NCI-H460 (cell line): ENCODE measurements around the gene SLC25A12. TPM values are rescaled to one million over a fixed set of nuclear protein-coding genes. Genes with fewer than 3 reads are reported as not detected.
"Not testable (repeated sequence)": the region's sequence is repeated elsewhere in the genome, so short reads cannot be mapped to it uniquely, and the experiment has no call there.

Source experiments
- DNase-seq: peaks from one replicate; pipeline ENCODE4 v3.0.0-alpha.2; 2016; ENCODE audit warnings: low read depth; ENCODE audit errors: extremely low read depth
- total RNA-seq: library from RNA; depleted of rRNA; stranded (reverse); fragments of >200 nt; shearing (Covaris generic); gene quantifications from 2 replicates; pipeline ENCODE4 v1.2.3, GENCODE V29; 2014

The SLC25A12 gene
- total RNA-seq, 1 experiment from 2014 or later, result 25.0 TPM

DNA sequence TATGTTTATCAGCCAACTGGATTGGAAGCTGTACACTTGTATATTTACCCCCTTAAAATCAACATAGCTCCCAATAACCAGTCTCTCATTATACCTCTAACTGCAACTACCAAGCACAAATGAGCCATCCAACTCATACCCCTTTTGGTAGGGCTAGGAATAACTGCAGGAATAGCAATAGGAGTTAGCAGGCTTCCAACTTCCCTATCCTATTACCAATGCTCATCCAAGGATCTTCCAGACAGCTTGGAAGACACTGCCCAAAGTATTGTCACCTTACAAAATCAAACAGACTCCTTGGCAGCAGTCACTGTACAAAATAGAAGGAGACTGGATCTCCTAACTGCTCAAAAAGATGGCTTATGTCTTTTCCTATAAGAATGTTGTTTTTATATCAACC lies 61.6 kb downstream of the SLC25A12 start:
- DNase-seq, result no peak

DNA sequence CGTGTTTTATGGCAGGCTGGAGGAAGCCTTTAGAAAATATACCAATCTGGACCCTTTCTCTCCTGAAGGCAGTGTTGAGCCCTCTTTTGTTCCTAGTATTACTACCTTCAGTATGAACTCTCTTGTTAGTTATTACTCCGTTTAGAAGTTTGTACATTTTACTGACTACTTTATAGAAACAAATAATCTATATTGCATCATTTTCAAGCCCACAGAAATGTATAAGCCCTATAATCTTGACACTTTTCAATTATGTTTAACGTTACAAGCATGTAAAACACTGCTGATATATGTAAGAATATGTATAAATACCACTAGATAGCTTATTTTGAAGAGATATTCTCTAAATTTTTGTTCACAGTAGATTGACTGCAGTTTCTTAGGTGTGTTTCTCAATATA lies 64.0 kb downstream of the SLC25A12 start:
- no peak for DNase-seq

DNA sequence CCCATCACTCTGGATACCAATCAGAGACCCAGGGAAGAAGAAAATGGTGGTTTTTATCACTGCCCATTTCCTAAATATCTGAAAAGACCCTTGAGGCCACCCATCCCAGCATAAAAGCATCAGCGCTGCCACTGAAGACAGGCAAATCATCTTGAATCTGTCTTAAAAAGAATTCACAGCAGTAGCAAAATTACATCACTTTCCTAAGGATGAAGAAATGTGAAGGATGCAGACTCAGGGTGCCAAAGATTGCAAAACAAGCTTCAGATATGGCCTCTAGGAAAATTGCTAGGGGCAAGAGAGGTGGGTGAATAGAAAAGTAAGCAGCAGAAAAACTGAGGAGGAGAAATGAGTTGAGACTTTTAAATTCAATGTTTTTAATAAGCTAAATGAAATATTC lies 70.0 kb downstream of the SLC25A12 start:
- no peak for DNase-seq

DNA sequence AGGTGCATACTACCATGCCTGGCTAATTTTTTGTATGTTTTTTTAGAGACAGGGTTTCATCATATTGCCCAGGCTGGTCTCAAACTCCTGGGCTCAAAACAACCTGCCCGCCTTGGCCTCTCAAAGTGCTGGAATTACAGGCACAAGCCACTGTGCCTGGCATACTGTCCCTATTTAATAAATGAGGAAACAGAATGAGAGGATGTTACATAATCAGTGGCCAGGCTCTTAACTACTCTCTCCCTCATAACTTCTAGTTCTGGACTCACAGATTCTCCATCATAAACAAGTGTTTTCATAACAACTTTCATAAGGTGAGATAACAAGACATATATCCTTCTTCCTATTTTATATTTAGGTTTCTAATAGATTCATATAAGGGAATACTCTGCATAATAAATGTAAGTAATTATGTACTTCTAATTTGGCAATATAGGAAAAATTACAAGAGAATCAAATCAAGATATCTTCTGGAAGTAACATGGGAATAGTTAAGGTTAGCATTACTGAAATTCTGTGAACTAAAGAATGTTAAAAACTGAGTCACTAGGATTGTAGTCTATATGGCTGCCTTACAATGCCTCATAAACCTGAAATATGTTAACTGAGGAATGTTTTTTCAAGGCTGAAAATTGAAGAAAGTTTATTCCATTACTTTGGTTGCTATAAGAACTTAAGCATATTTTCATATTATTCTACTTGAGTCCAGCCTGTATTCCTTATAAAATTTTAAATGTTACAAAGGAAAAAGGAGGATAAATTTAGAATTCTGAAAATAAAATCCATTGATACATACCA lies 71.3 kb downstream of the SLC25A12 start:
- no peak for DNase-seq

DNA sequence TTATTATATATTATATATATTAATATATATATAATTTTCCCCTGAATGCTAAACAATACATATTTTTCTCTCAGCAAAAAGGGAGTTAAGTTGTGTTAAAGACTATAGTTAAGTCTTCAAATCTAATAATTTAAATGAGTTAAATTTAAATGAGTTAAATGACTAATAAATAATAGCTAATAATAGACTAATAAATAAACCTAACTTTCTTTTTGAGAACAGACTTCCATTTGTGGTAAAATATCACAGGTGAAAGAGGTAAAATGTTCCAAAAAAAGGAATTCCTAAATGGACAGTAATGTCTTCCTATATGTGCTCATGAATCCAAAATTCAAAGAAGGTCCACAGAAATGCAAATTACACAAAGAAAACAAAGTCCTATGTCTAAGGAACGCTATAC lies 74.6 kb downstream of the SLC25A12 start:
- DNase-seq, result no peak

DNA sequence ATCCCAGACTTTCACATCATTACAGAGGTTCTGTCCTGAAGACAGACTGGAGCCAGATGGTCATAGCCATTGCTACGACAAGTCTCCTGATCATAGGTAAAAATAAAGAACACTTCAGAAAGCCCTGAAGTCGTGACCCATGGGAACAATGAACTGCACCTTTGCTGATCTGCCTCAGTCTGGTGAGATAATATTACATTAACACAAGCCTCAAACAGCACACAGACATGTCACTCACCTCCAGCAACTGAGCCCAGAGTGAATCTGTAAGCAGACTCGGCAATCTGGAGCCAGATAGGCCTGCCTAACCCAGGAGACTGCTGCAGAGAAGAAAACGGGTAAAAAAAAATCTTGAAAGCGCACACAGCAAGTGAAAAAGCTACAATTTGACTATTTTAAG lies 79.2 kb downstream of the SLC25A12 start:
- DNase-seq, result no peak

DNA sequence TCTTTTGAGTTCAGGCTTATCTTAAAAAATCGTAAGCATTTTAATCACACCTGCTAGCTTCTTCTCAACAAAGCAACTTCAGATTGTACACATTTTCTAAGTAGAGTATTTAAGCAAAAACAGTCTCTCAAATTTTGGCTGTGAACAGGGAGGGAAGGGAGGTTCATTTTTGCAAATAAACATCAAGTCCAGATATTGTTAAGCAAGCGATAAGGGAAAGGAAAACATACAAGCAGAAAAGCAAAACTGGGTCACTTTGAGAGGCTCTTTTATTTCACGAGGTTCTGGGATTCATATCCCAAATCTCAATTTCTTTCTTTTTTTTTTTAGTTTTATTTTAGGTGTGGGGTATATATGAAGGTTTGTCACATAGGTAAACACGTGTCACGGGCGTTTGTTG lies 79.9 kb downstream of the SLC25A12 start:
- DNase-seq, result no peak

DNA sequence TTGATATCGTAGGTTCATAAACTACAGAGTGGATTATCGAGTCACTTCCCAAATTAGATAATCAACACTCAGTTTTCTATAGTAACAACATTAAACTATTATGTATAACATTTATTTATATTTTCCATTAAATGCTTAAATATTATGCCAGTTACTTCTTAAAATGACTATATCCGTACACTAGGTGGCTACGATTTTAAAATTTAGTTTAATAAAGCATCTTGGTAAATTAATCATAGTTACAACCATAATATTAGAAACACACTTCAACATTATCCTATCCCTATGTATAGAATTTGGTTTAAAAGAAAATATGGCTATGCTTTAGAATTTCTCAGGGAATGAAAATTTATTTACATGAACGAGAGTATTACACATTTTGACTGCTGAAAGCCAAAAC lies 80.3 kb downstream of the SLC25A12 start:
- no peak for DNase-seq

DNA sequence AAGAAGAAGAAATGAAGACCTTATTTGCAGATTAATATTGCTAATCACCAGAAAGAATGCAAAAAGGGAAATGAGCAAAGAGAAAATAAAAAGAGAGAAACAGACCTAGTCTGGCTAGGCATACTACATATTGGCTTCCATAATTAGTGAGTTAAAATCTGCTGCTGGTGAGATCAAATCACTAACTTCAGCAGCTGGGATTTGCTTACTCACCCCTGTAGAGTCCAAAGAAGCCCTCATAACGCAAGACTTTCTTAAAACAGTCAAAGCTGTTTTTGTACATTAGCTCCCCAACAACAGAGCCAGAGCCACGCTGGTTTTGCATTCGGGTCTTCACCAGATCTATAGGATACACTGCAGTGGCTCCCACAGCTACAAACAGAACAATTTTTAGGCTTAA lies 80.9 kb downstream of the SLC25A12 start:
- no peak for DNase-seq

DNA sequence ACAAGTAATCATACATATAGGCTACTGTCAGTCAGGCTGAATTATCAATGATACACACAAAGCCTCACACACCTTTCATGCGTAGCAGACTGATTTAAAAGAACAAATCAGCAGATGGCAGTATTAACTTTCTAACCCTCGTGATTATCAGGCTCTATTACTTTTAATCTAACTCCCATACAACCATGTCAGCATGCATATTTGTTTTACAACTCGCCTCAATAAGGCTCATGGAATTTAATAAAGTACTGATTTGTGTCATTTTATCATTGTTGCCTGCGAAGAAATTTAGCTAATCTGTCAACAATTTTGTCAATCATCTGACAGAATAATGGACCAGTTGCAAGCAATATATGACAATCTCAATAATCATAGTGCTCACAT lies 82.8 kb downstream of the SLC25A12 start:
- DNase-seq, result peak; percentile 45

DNA sequence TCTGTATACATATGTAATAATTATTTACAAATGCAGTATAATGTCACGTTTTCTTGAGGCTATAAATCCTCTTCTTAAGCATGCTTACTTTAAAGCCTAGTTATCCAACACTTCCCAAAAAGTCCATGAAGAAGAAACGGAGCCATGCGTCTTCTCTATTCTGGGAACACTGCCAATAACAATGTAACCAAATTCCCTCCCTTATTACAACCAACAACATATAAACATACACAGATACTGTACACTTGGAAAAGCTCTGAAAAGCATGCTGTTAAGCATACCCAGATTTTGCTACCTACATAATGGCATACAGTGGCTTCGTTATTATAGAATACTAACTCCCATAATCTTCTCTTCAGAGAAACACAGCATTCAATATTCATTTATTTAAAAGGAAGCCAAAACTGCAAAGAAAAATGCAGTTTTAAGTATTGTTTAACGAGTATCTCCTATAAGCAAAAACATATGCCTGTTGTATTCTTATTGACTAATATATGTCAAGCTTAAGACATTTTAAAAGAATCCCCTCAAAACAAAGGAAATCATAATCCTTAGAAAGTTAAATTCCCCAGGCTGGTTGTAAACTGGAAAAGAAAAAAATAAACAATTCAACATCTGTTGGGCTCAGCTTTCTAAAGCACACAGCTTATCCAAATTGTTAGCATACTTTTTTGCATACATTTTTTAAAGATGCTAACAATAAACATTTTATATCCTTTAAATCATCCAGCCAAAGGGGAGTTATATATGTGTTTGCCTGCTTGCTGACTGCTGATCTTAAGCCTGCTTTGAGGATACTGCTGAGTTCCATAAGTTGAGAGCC lies 83.4 kb downstream of the SLC25A12 start:
- DNase-seq, result no peak

DNA sequence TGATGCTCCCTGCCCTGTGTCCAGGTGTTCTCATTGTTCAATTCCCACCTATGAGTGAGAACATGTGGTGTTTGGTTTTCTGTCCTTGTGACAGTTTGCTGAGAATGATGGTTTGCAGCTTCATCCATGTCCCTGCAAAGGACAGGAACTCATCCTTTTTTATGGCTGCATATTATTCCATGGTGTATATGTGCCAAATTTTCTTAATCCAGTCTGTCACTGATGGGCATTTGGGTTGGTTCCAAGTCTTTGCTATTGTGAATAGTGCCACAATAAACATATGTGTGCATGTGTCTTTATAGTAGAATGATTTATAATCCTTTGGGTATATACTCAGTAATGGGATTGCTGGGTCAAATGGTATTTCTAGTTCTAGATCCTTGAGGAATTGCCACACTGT lies 85.2 kb downstream of the SLC25A12 start:
- not testable (repeated sequence) for DNase-seq

DNA sequence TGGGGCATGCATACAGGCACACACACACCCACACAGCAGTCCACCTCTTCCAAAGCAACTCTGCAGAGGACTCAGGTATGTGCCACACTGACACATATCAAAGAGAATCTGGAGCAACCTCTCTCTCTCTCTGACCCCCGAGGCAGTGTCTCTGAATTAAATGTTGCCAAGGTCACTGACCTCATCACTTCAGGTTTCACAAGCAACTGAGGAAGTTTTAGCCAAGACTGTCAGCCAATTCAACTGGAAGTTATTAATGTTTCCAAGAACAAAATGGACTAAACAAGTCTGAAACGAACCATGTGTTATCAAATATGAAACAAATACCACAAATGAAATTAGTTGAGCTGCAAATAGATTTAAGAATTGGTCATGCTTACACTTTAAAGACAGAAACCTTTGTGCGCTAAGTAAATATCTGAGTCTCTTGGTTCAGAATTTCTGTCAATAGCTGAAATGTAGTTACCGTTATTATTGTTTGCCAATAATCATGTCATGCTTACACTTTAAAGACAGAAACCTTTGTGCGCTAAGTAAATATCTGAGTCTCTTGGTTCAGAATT lies 86.1 kb downstream of the SLC25A12 start:
- no peak for DNase-seq

DNA sequence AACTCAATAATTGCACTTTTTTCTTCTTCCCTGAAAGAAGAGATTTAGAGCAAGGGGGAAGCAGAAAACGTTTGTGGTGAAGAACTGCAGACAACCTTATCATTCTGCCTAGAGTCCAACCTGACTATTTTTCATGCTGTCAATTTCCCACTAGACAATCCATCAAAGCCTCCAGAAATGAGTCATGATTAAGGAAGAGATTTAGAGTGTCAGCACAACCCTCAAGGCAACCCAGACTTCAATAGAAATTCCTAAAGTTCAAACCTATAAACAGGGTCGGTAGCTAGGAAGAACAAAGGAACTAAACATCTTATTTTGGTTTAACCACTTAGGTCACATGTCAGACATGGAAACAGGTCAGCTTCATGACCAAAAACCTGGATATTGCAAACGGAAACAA lies 86.9 kb downstream of the SLC25A12 start:
- DNase-seq, result no peak

DNA sequence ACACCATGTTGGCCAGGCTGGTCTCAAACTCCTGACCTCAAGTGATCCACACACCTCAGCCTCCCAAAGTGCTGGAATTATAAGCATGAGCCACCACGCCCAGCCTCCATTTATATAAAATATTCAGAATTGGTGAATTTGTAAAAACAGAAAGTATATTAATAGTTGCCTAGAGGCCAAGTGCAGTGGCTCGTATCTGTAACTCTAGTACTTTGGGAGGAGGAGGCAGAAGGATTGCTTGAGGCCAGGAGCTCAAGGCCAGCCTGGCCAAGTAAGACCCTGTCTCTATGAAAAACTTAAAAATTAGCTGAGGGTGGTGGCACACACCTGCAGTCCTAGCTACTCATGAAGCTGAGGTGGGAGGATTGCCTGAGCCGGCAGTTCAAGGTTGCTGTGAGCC lies 89.6 kb downstream of the SLC25A12 start:
- no peak for DNase-seq

DNA sequence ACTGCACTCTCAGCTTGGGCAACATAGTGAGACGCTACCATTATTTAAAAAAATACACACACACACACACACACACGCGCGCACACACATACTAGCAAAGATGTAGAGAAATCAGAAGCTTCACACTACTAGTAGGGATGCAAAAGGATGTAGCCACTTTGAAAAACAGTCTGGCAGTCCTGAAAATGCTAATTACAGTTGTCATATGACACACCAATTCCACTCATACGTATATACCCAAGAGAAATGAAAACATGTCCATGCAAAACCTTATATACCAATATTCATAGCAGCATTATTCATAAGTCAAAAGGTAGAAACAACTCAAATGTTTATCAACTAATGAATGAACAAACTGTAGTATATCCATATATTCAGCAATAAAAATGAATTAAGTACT lies 90.3 kb downstream of the SLC25A12 start:
- no peak for DNase-seq

DNA sequence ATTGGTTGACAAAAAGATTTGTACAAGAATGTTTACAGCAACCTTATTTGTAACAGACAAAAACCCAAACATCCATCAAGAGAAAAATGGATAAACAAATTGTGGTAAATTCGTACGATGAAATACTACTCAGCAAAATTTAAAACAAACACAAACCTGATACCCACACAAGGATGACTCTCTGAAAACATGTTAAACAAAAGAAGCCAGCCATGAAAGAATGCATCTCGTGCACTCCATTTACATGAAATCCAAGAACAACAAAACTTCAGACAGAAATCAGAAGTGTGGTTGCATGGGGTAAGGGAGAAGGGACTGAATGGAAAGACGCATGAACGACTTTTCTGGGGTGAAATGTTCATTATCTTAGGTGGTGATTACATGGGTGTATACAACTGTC lies 93.4 kb downstream of the SLC25A12 start:
- DNase-seq, result no peak

DNA sequence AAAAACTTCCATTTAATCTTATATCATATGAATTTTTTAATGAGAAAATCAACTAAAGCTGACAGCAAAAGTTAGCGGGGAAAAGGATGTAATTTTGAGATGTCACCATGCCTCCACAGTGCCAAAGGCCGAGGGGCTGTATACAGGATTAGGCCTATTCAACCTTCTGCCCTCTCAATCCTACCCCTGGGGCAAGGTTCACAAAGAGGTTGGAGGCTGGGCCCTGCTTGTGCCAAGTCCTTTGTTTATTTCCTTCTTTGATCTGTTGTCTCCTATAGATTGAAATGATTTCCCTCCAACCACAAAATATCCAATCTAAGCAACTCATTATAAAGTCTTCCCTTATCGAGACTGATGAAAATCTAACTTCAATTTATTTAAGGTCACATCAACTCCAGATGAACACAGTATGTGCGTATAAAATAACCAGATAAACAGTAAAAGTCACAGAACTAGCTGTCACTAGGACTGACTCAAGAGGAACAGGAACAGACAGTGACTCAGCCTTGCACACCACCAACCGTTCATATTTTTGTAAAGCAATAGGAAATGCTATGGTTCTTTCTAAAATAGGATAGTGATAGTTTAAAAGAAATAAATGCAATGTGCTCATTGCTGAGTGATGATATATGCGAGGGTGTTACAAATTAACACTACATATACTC lies 95.8 kb downstream of the SLC25A12 start:
- DNase-seq, result no peak

DNA sequence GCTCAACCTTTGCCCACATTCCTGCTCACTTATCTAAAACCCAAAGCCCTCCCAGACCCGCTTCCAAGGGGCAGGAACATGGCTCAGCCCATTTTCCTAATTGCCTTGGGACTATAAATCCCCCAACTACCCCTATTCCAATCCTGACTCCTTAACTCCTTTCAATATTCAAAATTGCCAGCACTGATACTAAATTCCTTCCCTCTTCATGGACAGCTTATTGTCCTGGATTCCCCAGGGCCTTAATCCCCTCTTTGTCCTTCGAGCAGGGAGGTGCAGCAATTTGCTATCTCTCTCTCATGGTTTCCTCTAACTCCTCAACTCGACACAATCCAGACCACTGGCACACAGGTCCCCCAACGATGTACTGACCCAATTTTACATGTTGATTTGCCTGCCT lies 99.1 kb downstream of the SLC25A12 start:
- no peak for DNase-seq

DNA sequence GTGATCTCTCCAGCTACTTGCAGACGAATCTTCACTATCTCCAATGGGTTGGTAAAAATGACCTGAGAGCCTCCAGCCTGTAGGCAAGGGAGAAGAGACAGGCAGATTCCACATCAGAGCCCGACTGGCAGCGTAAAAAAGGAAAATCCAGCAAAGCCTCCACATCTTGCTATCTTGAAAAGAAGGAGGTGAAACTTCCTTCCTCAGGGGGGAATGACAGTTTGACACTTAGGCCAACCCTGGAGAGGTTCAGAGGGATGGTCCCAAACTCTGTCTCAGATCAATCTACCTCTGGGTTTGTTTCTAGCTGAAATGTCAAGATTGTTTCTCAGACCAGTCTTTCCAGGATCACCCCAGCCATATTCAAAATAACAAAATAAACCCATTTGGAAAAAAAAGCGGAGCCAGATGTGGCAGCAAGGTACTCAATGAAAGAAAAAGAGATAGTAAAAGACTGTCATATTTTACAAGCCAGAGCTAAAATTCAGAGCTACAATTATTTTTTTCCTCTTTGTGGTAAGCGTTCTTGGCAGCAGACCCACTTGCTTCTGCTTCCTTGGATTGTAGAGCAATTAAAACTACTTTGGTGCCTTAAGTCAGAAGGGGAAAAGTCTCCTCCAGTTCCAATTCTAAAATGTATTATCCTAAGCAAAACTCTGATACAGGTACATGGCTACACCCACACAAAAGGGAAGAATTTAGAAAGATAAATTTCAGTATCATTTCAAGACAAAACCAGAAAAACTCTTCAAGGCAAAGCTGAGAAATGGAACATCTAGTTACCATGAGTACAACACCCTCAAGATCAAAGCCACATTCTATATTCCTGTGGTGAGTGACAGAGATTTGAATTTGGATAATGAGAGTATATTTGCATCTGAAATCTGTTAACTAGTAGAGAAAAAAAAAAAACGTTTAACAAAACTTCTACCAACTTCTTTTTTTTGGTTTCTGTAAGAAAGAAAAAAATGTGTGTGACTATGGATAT lies 100.1 kb downstream of the SLC25A12 start:
- DNase-seq, result no peak
